Measurements from ENCODE around the gene CAMK2G.

DNA sequence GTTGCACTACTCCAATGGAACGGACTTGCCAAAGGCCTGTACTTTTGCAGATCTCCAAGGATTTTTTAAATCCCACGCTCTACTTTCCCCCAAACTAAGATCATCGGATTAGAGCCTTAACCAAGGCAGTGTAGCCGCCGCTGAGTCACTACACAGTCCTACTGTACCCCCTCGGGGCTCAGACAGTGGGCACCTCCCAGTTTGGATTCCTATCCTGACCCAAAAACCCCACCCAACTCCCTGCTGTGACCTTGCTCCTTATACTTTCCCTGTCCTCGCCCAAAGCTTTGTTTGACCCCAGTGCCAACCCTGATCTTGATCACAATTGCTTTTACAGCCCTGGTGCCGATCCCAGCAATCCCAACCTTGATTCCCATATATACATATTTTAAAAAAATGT is 19.1 kb upstream of the CAMK2G start:
- no peak for TF ChIP-seq EZH2phosphoT487 (IDR thresholded peaks at IDR 0.05; ENCODE audit: insufficient read depth, low read depth)
- TF ChIP-seq EZH2 (IDR thresholded peaks at IDR 0.05; ENCODE audit: insufficient read depth, poor library complexity, severe bottlenecking): no peak
